ENCODE results near the gene BCL2L1.

The BCL2L1 gene

DNA sequence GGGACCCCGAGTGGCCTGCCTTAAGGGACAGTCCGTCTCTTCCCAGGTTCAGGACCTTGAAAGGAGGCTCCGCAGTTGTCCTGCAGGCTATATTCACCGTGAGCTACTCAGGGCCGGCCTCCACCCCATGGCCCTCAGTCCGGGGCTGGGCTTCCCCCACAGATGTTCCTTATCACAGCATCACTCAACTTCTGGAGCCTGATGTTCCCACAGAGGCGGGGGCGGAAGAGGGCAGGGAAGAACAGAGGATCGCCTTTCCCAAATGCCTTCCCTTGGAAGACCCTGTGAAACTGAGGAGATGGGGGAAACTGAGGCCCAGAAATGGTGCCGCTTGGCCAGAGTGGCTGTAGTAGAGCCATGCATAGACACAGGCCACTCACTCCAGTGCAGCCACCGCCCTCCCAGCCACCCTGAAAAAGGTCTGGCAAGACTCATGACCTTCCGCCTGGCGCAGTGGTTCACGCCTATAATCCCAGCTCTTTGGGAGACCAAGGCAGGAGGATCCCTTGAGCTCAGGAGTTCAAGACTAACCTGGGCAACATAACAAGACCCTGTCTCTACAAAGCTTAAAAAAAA, 89.2 kb downstream of the BCL2L1 start:
- TF ChIP-seq, protein P1, sequence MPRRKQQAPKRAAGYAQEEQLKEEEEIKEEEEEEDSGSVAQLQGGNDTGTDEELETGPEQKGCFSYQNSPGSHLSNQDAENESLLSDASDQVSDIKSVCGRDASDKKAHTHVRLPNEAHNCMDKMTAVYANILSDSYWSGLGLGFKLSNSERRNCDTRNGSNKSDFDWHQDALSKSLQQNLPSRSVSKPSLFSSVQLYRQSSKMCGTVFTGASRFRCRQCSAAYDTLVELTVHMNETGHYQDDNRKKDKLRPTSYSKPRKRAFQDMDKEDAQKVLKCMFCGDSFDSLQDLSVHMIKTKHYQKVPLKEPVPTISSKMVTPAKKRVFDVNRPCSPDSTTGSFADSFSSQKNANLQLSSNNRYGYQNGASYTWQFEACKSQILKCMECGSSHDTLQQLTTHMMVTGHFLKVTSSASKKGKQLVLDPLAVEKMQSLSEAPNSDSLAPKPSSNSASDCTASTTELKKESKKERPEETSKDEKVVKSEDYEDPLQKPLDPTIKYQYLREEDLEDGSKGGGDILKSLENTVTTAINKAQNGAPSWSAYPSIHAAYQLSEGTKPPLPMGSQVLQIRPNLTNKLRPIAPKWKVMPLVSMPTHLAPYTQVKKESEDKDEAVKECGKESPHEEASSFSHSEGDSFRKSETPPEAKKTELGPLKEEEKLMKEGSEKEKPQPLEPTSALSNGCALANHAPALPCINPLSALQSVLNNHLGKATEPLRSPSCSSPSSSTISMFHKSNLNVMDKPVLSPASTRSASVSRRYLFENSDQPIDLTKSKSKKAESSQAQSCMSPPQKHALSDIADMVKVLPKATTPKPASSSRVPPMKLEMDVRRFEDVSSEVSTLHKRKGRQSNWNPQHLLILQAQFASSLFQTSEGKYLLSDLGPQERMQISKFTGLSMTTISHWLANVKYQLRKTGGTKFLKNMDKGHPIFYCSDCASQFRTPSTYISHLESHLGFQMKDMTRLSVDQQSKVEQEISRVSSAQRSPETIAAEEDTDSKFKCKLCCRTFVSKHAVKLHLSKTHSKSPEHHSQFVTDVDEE (CRISPR knock-in tag; IDR thresholded peaks at IDR 0.05) = no peak
- TF ChIP-seq POU6F1 (CRISPR knock-in tag; IDR thresholded peaks at IDR 0.05; ENCODE audit: borderline replicate concordance, low read depth) = no peak
- no peak for TF ChIP-seq ZFP30 (CRISPR knock-in tag; IDR thresholded peaks at IDR 0.05)
- no peak for TF ChIP-seq ZNF565 (CRISPR knock-in tag; conservative IDR thresholded peaks at IDR 0.05; ENCODE audit: low read depth)
- no peak for TF ChIP-seq ESRRG (CRISPR knock-in tag; IDR thresholded peaks at IDR 0.05)
- TF ChIP-seq ZNF8 (CRISPR knock-in tag; IDR thresholded peaks at IDR 0.05) = no peak
- no peak for TF ChIP-seq ZNF70 (CRISPR knock-in tag; IDR thresholded peaks at IDR 0.05)
- no peak for TF ChIP-seq ZFP3 (CRISPR knock-in tag; IDR thresholded peaks at IDR 0.05)
- TF ChIP-seq OSR1 (CRISPR knock-in tag; IDR thresholded peaks at IDR 0.05) = no peak
- TF ChIP-seq, protein P2, sequence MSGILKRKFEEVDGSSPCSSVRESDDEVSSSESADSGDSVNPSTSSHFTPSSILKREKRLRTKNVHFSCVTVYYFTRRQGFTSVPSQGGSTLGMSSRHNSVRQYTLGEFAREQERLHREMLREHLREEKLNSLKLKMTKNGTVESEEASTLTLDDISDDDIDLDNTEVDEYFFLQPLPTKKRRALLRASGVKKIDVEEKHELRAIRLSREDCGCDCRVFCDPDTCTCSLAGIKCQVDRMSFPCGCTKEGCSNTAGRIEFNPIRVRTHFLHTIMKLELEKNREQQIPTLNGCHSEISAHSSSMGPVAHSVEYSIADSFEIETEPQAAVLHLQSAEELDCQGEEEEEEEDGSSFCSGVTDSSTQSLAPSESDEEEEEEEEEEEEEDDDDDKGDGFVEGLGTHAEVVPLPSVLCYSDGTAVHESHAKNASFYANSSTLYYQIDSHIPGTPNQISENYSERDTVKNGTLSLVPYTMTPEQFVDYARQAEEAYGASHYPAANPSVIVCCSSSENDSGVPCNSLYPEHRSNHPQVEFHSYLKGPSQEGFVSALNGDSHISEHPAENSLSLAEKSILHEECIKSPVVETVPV (CRISPR knock-in tag; IDR thresholded peaks at IDR 0.05) = no peak
- TF ChIP-seq SNAI2 (CRISPR knock-in tag; IDR thresholded peaks at IDR 0.05) = no peak
- TF ChIP-seq ARNTL (CRISPR knock-in tag; IDR thresholded peaks at IDR 0.05; ENCODE audit: borderline replicate concordance, low read depth) = no peak
- TF ChIP-seq PPARA (CRISPR knock-in tag; IDR thresholded peaks at IDR 0.05; ENCODE audit: borderline replicate concordance) = no peak
- no peak for TF ChIP-seq ZC3H10 (CRISPR knock-in tag; IDR thresholded peaks at IDR 0.05)
- ATAC-seq = no peak

DNA sequence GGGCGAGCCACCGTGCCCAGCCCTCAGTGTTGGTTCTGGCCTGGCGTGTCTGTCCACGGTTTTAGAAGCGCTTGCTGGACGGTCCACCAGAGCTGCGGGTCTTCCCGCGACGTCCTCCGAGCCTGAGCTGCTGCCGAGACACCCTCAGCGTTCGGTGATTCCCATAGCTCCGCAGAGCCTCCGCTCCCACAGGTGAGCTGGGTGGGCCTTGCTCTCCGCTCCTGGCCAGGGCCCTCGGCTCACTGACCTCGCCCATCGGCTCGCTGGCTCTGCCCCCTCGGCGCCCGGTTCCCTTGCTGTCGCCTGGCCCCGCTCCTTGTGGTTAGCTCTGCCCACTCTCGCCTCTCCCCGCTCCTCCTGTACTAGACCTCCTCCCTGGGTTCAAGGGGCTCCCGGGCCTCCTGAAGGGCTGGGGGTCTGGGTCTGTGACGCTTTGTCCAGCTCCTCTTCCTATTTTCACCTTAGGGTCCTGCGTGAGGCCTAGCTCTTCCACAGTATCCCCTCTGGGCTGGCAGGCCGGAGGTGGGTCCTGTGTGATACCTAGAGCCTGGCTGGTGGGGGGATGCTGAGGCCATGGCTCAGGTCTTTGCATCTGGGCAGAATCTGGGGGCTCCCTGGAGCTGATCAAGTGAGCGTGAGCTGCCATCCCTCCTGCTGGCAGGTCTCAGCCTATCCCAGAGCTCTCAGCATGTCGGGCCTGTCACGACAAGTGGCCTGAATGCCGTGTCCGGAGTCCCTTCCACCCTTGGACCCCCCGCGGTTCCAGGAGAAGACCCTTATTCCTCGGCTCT, 89.9 kb downstream of the BCL2L1 start:
- ATAC-seq = no peak
- TF ChIP-seq ARNTL (CRISPR knock-in tag; IDR thresholded peaks at IDR 0.05; ENCODE audit: borderline replicate concordance, low read depth) (no peak), SNAI2 (CRISPR knock-in tag; IDR thresholded peaks at IDR 0.05) (no peak), ZNF8 (CRISPR knock-in tag; IDR thresholded peaks at IDR 0.05) (no peak), POU6F1 (CRISPR knock-in tag; IDR thresholded peaks at IDR 0.05; ENCODE audit: borderline replicate concordance, low read depth) (no peak), ESRRG (CRISPR knock-in tag; IDR thresholded peaks at IDR 0.05) (no peak), OSR1 (CRISPR knock-in tag; IDR thresholded peaks at IDR 0.05) (no peak), ZNF565 (CRISPR knock-in tag; conservative IDR thresholded peaks at IDR 0.05; ENCODE audit: low read depth) (no peak)
- TF ChIP-seq, protein P2 (CRISPR knock-in tag; IDR thresholded peaks at IDR 0.05) = no peak
- TF ChIP-seq, protein P3, sequence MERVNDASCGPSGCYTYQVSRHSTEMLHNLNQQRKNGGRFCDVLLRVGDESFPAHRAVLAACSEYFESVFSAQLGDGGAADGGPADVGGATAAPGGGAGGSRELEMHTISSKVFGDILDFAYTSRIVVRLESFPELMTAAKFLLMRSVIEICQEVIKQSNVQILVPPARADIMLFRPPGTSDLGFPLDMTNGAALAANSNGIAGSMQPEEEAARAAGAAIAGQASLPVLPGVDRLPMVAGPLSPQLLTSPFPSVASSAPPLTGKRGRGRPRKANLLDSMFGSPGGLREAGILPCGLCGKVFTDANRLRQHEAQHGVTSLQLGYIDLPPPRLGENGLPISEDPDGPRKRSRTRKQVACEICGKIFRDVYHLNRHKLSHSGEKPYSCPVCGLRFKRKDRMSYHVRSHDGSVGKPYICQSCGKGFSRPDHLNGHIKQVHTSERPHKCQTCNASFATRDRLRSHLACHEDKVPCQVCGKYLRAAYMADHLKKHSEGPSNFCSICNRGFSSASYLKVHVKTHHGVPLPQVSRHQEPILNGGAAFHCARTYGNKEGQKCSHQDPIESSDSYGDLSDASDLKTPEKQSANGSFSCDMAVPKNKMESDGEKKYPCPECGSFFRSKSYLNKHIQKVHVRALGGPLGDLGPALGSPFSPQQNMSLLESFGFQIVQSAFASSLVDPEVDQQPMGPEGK (CRISPR knock-in tag; IDR thresholded peaks at IDR 0.05; ENCODE audit: borderline replicate concordance) = no peak
- TF ChIP-seq, protein P1 (CRISPR knock-in tag; IDR thresholded peaks at IDR 0.05) = no peak

Measured in SK-N-SH treated with all-trans-retinoic acid at 6 μM for 48 hours (cell line).